Mammary epithelial cell (primary cell): ENCODE results near the gene SLC10A3.

Experiments
- EZH2 ChIP-seq: IDR thresholded peaks from 2 replicates; pipeline ENCODE4 v1.6.1; 2012; ENCODE audit warnings: low read length, inconsistent platforms, borderline replicate concordance
- TF ChIP-seq, protein P1 (sequence below), 2 donors: IDR thresholded peaks in 1 of 2; conservative IDR thresholded peaks in 1 of 2; 2 replicates each; pipeline ENCODE4 v1.5.1; 2011 to 2012; ENCODE audit warnings: inconsistent platforms in 2 of 2, low read length in 2 of 2, mild to moderate bottlenecking in 2 of 2, control low read depth in 1 of 2, low read depth in 1 of 2; ENCODE audit not compliant: insufficient read depth in 1 of 2; ENCODE audit errors: extremely low read depth in 1 of 2

- TF ChIP-seq, protein P1, sequence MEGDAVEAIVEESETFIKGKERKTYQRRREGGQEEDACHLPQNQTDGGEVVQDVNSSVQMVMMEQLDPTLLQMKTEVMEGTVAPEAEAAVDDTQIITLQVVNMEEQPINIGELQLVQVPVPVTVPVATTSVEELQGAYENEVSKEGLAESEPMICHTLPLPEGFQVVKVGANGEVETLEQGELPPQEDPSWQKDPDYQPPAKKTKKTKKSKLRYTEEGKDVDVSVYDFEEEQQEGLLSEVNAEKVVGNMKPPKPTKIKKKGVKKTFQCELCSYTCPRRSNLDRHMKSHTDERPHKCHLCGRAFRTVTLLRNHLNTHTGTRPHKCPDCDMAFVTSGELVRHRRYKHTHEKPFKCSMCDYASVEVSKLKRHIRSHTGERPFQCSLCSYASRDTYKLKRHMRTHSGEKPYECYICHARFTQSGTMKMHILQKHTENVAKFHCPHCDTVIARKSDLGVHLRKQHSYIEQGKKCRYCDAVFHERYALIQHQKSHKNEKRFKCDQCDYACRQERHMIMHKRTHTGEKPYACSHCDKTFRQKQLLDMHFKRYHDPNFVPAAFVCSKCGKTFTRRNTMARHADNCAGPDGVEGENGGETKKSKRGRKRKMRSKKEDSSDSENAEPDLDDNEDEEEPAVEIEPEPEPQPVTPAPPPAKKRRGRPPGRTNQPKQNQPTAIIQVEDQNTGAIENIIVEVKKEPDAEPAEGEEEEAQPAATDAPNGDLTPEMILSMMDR (conservative IDR thresholded peaks at IDR 0.05 in 1 of 2, IDR thresholded peaks at IDR 0.05 in 1 of 2; ENCODE audit: extremely low read depth in 1 of 2, insufficient read depth in 1 of 2, low read depth in 1 of 2, low read length in 2 of 2), result no peak
- no peak for TF ChIP-seq EZH2
Observed at GRCh38 chrX:154476821-154477220, 13.6 kb downstream of the SLC10A3 start.
